NCI-H748 (cell line): ENCODE results near the gene RAB29.
"Not testable (repeated sequence)": the region's sequence is repeated elsewhere in the genome, so short reads cannot be mapped to it uniquely, and the experiment has no call there.

ENCODE experiments used
- DNase-seq: peaks from one replicate; lab custom pipeline; 2025; ENCODE audit not compliant: unreplicated experiment; lab: John Stamatoyannopoulos, UW

The RAB29 gene

DNA sequence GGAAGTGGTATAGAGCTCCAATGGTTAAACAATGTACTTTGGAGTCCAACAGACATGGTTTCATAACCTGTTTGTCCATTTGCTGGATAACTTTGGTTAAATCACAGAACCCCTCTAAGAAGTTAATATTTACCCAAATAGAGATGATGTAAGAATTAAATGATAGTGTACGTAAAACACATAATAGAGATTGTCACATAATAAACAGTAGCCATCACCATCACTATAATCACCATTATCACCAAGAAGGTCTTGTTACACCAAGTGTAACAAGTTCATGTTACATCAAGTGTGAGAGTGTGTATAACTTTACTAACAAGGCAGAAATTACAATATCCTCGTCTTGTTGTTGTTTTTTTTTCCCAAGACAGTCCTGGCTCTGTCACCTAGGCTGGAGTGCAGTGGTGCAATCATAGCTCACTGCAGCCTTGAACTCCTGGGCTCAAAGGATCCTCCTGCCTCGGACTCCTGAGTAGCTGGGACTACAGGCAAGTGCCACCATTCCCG lies 48.6 kb downstream of the RAB29 start:
- DNase-seq, result no peak

DNA sequence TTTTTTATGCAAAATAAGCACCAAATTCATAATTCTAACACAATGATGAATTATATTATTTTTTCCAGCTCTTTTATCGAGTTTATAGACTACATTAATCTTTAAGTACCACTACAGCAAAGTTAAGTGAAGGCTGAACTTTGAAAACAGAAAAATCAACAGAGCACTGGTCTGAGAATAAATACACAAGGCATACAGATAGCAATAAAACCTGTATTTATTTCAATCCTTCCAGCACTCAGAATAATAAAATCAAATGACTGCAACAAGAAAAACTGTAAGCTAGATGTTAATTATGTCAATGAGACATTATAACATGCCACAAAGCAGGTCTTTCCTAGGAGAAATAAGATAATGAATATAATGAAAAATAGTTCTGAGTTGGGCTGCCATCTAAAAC lies 49.8 kb downstream of the RAB29 start:
- DNase-seq, result no peak

DNA sequence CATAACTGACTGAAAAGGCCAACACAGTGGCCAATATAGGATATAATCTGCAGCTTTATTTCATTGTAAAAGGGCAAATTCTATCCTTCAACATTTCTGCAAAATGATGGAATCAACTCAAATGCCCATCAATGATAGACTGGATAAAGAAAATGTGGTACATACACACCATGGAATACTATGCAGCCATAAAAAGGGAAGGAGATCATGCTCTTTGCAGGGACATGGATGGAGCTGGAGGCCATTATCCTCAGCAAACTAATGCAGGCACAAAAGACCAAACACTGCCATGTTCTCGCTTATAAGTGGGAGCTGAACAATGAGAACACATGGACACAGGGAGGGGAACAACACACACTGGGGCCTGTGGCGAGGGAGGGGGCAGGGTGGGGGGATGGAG lies 54.5 kb downstream of the RAB29 start:
- DNase-seq, result not testable (repeated sequence)

DNA sequence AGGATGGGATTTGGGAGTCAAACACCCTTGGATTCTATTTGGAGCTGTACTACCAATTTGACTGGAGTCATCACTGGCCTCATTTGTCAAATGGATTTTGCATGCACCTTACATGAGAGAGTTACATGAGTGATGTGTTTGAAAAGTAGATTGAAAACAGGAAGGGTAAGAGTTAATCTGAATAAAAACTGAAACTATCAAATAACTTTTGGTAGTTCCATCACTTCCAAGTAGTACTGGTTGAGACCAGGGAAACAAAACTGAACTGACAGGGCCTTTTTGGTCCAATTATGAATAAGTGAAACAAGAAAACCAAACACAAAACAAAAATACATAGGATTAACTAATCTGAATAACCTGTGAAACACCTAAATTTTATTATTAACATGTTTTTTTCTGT lies 55.5 kb downstream of the RAB29 start:
- no peak for DNase-seq

DNA sequence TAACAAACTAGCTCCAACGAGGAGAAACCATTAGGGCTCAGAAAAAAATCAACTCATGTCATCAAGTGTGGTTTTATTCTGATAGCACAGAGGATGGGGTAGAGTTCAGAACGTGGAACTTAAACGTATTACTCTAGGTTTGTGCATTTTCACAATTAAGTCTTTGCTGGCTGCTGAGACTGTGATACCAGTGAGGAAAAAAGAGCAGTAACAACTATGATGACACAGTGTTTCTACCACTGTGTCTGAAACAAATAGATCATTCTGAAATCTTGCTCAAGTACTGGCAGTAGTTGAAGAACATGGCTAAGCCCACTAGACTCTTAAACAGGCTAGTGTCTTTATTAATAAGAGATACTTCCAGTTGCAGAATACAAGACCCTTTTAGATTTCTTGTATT lies 56.3 kb downstream of the RAB29 start:
- no peak for DNase-seq
